Neural crest cell (in vitro differentiated cells): Measurements from ENCODE around the gene NPHS1. TPM values are rescaled to one million over a fixed set of nuclear protein-coding genes. Genes with fewer than 3 reads are reported as not detected.

ENCODE experiments used
- DNase-seq: peaks from one replicate; pipeline ENCODE4 v3.0.0; 2021; ENCODE audit warnings: low read depth, mixed read lengths, low spot score
- H3K27ac Mint-ChIP-seq: one replicate; pipeline ENCODE4 v1.8.0; 2021; ENCODE audit warnings: mild to moderate bottlenecking, mixed read lengths; ENCODE audit not compliant: unreplicated experiment
- H3K27me3 Mint-ChIP-seq: 2 replicates; pipeline ENCODE4 v1.8.0; 2021; ENCODE audit warnings: low read depth, mild to moderate bottlenecking, mixed read lengths
- H3K36me3 Mint-ChIP-seq: 2 replicates; pipeline ENCODE4 v1.8.0; 2021; ENCODE audit warnings: low read depth, mild to moderate bottlenecking, mixed read lengths
- H3K4me1 Mint-ChIP-seq: 2 replicates; pipeline ENCODE4 v1.8.0; 2021; ENCODE audit warnings: mixed read lengths
- H3K4me3 Mint-ChIP-seq: one replicate; pipeline ENCODE4 v1.8.0; 2021; ENCODE audit warnings: mild to moderate bottlenecking, mixed read lengths
- H3K9me3 Mint-ChIP-seq: 2 replicates; pipeline ENCODE4 v1.8.0; 2021; ENCODE audit warnings: mixed read lengths
- long read RNA-seq: library from polyadenylated mRNA; unstranded; transcript quantifications from one replicate; pipeline ENCODE4 v2.0.0, GENCODE V29; 2020
- total RNA-seq: library from RNA; stranded (reverse); gene quantifications from 2 replicates; pipeline ENCODE4 v1.2.1, GENCODE V29; 2021
- TF ChIP-seq, protein P1 (sequence below): fragments of 200-600 bp; sonication (generic); conservative IDR thresholded peaks from 2 replicates; pipeline ENCODE4 v1.5.0; 2021; ENCODE audit warnings: antibody characterized with exemption, mild to moderate bottlenecking

Gene NPHS1, protein sequence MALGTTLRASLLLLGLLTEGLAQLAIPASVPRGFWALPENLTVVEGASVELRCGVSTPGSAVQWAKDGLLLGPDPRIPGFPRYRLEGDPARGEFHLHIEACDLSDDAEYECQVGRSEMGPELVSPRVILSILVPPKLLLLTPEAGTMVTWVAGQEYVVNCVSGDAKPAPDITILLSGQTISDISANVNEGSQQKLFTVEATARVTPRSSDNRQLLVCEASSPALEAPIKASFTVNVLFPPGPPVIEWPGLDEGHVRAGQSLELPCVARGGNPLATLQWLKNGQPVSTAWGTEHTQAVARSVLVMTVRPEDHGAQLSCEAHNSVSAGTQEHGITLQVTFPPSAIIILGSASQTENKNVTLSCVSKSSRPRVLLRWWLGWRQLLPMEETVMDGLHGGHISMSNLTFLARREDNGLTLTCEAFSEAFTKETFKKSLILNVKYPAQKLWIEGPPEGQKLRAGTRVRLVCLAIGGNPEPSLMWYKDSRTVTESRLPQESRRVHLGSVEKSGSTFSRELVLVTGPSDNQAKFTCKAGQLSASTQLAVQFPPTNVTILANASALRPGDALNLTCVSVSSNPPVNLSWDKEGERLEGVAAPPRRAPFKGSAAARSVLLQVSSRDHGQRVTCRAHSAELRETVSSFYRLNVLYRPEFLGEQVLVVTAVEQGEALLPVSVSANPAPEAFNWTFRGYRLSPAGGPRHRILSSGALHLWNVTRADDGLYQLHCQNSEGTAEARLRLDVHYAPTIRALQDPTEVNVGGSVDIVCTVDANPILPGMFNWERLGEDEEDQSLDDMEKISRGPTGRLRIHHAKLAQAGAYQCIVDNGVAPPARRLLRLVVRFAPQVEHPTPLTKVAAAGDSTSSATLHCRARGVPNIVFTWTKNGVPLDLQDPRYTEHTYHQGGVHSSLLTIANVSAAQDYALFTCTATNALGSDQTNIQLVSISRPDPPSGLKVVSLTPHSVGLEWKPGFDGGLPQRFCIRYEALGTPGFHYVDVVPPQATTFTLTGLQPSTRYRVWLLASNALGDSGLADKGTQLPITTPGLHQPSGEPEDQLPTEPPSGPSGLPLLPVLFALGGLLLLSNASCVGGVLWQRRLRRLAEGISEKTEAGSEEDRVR (N-terminal part only)
- total RNA-seq: not detected in 2 replicates
- long read RNA-seq: 0 reads

DNA sequence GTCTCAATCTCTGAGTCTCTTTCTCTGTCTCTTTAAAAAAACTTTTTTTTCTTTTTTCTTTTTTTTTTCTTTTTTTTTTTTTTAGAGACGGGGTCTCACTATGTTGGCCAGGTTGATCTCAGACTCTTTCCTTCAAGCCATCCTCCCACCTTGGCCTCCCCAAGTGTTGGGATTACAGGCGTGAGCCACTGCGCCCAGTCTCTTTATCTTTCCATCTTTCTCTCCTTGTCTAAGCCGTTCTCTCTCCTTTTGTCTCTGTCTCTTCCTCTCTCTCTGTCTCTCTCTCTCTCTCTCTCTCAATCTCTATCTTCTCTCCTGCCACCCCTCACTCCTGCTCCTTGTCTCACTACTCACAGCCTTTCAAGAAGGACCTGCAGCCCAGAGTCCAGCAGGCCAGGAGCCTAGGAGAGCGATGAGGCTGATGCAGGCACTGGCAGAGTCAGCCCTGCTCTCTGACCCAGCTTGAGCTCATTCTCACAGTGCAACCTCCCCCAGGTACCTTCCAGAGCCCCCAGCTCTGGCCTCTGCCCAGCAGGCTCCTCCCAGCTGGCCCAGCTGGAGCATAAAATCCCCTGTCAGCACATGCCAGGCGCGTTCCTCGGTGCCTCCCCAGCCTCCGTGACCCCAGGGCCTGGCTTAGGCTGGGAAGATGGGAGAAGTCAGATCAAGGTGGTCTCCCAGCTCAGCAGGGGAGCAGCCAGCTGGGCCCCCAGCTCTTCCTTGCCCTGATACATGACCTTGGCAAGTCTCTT lies at the start of gene NPHS1:
Gene NPHS1, minus strand, starts transcription at position 476 of the 752 bp plus-strand sequence. CDS start 667 bp downstream, outside the sequence.
- Mint-ChIP-seq H3K36me3 (no peaks in the 10 kb centered on the region), H3K9me3 (no peaks in the 10 kb centered on the region), H3K27me3 (peaks cover 67% of the 10 kb centered on the region), H3K4me3 (no peak within 1 kb of the TSS), H3K27ac (no peak within 1 kb of the TSS), H3K4me1 (peaks cover 18% of the 10 kb centered on the region)
- TF ChIP-seq, protein P1, sequence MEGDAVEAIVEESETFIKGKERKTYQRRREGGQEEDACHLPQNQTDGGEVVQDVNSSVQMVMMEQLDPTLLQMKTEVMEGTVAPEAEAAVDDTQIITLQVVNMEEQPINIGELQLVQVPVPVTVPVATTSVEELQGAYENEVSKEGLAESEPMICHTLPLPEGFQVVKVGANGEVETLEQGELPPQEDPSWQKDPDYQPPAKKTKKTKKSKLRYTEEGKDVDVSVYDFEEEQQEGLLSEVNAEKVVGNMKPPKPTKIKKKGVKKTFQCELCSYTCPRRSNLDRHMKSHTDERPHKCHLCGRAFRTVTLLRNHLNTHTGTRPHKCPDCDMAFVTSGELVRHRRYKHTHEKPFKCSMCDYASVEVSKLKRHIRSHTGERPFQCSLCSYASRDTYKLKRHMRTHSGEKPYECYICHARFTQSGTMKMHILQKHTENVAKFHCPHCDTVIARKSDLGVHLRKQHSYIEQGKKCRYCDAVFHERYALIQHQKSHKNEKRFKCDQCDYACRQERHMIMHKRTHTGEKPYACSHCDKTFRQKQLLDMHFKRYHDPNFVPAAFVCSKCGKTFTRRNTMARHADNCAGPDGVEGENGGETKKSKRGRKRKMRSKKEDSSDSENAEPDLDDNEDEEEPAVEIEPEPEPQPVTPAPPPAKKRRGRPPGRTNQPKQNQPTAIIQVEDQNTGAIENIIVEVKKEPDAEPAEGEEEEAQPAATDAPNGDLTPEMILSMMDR: no peak
- DNase-seq: no peak

DNA sequence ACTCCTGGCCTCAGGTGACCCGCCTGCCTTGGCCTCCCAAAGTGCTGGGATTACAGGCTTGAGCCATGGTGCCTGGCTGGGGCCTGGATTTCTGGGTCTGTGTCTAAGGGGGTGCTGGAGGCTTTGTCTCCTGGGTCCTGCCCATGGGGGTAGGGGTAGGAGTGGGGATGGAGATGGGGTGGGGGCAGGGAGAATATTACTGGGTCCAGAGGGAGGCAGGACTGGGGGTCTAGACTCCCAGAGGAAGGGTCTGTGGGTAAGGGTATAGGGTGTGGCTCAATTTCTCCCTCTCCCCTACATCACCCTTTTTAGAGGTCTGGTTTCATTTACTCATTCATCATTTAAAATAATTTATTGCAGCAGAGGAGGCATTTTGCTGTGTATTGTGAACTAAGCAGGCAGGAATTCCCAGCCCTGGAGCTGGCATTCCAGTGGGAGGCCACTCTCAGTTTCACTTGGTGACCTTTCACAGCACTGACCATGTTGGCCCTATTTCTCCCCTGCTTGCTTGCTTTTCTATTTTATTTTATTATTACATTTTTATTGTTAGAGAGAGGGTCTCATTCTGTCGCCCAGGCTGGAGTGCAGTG lies 48.8 kb upstream of the NPHS1 start:
- TF ChIP-seq, protein P1: no peak
- DNase-seq: no peak
- H3K4me3 Mint-ChIP-seq: peak overlapping the region; percentile 94
- no peaks in the 10 kb centered on the region for H3K36me3 Mint-ChIP-seq
- H3K4me1 Mint-ChIP-seq: peaks cover 6% of the 10 kb centered on the region
- H3K27me3 Mint-ChIP-seq: peaks cover 53% of the 10 kb centered on the region
- no peaks in the 10 kb centered on the region for H3K9me3 Mint-ChIP-seq
- H3K27ac Mint-ChIP-seq: no peak overlapping the region

DNA sequence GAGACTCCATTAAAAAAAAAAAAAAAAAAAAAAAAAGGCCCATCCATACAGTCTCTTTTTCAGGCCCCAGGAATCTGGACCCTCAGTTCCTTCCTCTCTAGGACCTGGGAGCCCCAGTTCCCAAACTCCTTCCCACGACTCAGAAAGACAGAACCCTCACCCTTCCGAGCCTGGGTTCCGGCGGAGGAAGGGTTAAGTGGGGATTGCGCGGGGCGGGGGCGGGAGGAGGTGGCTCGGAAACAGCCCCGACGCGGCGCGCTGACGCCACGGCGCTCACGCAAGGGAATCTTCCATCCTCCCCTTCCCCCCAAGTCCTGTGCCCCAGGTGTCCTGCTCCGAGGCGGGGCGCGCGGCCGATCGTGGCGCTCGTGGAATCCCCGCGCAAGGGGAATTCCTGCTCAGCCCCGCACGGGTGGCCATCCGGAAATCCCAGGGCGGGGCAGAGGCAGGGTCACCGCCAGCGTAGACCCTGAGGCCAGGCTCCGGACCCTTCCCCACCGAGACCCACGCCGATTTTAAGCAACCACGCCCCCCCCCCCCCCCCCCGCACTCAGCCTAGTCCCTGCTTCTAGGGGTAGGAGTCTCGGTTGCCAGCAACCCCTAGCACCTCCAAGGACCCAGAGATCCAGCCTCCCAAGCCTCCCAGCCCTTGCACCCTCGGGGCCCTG lies 47.4 kb upstream of the NPHS1 start:
- Mint-ChIP-seq H3K27ac (no peak overlapping the region), H3K36me3 (no peaks in the 10 kb centered on the region), H3K4me1 (peaks cover 6% of the 10 kb centered on the region), H3K9me3 (no peaks in the 10 kb centered on the region), H3K4me3 (peak overlapping the region; percentile 94), H3K27me3 (peaks cover 47% of the 10 kb centered on the region)
- DNase-seq: peak; percentile 47
- TF ChIP-seq, protein P1: no peak

DNA sequence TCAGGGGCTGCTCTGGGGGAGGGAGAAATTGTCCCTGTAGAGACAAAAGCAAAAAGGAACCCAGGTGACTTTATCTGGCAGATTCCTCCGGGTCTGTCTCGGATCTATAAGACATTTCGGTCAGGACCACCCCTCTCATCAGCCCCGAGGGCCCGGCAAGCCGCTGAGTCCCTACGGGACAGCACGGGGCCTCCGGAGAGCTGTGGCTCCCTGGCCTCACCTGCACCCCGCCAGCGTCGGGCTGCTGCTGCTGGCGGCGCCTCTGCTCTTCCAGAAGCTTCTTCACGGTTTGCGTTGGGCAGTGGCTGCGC lies 46.1 kb upstream of the NPHS1 start:
- no peak overlapping the region for H3K27ac Mint-ChIP-seq
- no peaks in the 10 kb centered on the region for H3K36me3 Mint-ChIP-seq
- H3K27me3 Mint-ChIP-seq: peaks cover 37% of the 10 kb centered on the region
- no peak for DNase-seq
- no peaks in the 10 kb centered on the region for H3K9me3 Mint-ChIP-seq
- TF ChIP-seq, protein P1: no peak
- H3K4me3 Mint-ChIP-seq: peak overlapping the region; percentile 94
- H3K4me1 Mint-ChIP-seq: peaks cover 3% of the 10 kb centered on the region
